ENCODE results near the gene SCRN1. TPM values are rescaled to one million over a fixed set of nuclear protein-coding genes. Genes with fewer than 3 reads are reported as not detected.

SCRN1 gene
- total RNA-seq, 1 donor: 45.6 TPM

GRCh38 chr7:29971566-29972314, 17.9 kb downstream of the SCRN1 start:
- no peak overlapping the region for H3K4me2 ChIP-seq (ENCODE audit: insufficient read depth, low read length)
- no peak overlapping the region for H3K4me3 ChIP-seq (ENCODE audit: insufficient read depth, low read length)
- H4K20me1 ChIP-seq (ENCODE audit: insufficient read depth, low read length): peaks cover 47% of the 10 kb centered on the region
- no peak for TF ChIP-seq CTCF (IDR thresholded peaks at IDR 0.05; ENCODE audit: extremely low read depth, low read depth, low read length)
- peaks cover 90% of the 10 kb centered on the region for H3K79me2 ChIP-seq (ENCODE audit: insufficient read depth, low read length)
- no peak for DNase-seq (ENCODE audit: insufficient read length, low spot score, missing footprints)
- H3K27ac ChIP-seq (ENCODE audit: low read depth, low read length): no peak overlapping the region
- H3K4me1 ChIP-seq (ENCODE audit: insufficient read depth, low read length): peaks cover 9% of the 10 kb centered on the region
- no peak overlapping the region for H2AFZ ChIP-seq (ENCODE audit: low read length)
- H3K9me3 ChIP-seq (ENCODE audit: low read depth, low read length): no peaks in the 10 kb centered on the region
- H3K36me3 ChIP-seq (ENCODE audit: insufficient read depth, low read length): peaks cover 3% of the 10 kb centered on the region
- H3K27me3 ChIP-seq (ENCODE audit: insufficient read depth, low read length): no peaks in the 10 kb centered on the region

- H2AFZ ChIP-seq (ENCODE audit: low read length): no peak overlapping the region
- TF ChIP-seq CTCF (IDR thresholded peaks at IDR 0.05; ENCODE audit: extremely low read depth, low read depth, low read length): no peak
- no peak overlapping the region for H3K27ac ChIP-seq (ENCODE audit: low read depth, low read length)
- no peak overlapping the region for H3K4me3 ChIP-seq (ENCODE audit: insufficient read depth, low read length)
- peaks cover 9% of the 10 kb centered on the region for H3K4me1 ChIP-seq (ENCODE audit: insufficient read depth, low read length)
- no peaks in the 10 kb centered on the region for H3K27me3 ChIP-seq (ENCODE audit: insufficient read depth, low read length)
- H3K9me3 ChIP-seq (ENCODE audit: low read depth, low read length): no peaks in the 10 kb centered on the region
- H4K20me1 ChIP-seq (ENCODE audit: insufficient read depth, low read length): peaks cover 41% of the 10 kb centered on the region
- H3K79me2 ChIP-seq (ENCODE audit: insufficient read depth, low read length): peaks cover 87% of the 10 kb centered on the region
- no peak overlapping the region for H3K4me2 ChIP-seq (ENCODE audit: insufficient read depth, low read length)
- no peak for DNase-seq (ENCODE audit: insufficient read length, low spot score, missing footprints)
- H3K36me3 ChIP-seq (ENCODE audit: insufficient read depth, low read length): peaks cover 12% of the 10 kb centered on the region
Measured at GRCh38 chr7:29970158-29970557, 19.4 kb downstream of the SCRN1 start.

- Histone ChIP-seq H3K79me2 (ENCODE audit: insufficient read depth, low read length) (peaks cover 84% of the 10 kb centered on the region), H3K9me3 (ENCODE audit: low read depth, low read length) (no peaks in the 10 kb centered on the region), H3K27ac (ENCODE audit: low read depth, low read length) (no peak overlapping the region), H4K20me1 (ENCODE audit: insufficient read depth, low read length) (peaks cover 41% of the 10 kb centered on the region), H3K27me3 (ENCODE audit: insufficient read depth, low read length) (no peaks in the 10 kb centered on the region), H3K4me1 (ENCODE audit: insufficient read depth, low read length) (peaks cover 9% of the 10 kb centered on the region), H3K4me3 (ENCODE audit: insufficient read depth, low read length) (no peak overlapping the region), H3K4me2 (ENCODE audit: insufficient read depth, low read length) (no peak overlapping the region), H2AFZ (ENCODE audit: low read length) (no peak overlapping the region), H3K36me3 (ENCODE audit: insufficient read depth, low read length) (peaks cover 12% of the 10 kb centered on the region)
- DNase-seq (ENCODE audit: insufficient read length, low spot score, missing footprints): no peak
- no peak for TF ChIP-seq CTCF (IDR thresholded peaks at IDR 0.05; ENCODE audit: extremely low read depth, low read depth, low read length)
Measured at GRCh38 chr7:29969738-29970137, 19.9 kb downstream of the SCRN1 start.

DNA sequence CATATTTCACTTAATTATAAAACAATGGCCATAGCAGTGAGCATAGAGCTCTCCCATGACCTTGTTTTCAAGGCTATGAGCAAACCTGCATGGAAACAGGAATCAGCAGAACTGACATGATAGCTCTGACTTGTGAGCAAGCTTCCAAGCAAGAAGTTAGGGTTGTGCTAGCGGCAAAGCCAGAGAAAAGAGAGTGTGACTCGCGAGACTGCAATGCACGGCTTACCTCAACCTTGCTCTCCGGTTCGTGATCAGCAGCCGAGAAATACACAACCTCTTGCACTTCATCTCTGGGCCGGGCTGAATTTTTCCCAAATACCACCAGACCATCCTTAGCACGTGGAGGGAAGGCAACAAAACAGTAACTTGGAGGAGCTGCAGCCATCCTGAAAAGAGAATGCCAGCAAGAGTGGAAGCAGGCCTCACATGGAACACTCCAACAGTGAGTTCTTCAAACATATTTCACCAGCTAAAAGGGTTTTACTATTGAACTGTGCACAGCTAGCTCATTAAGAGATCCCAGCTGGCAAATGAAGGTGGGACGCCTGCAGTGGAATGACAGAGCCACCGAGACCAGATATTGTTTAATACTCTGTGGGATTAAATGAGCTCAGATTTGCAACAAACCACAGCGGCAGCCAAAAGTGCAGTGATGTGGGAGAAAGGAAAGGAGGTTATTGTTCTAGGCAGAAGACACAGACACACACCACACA, 20.8 kb downstream of the SCRN1 start:
- no peak for TF ChIP-seq CTCF (IDR thresholded peaks at IDR 0.05; ENCODE audit: extremely low read depth, low read depth, low read length)
- Histone ChIP-seq H2AFZ (ENCODE audit: low read length) (no peak overlapping the region), H3K4me1 (ENCODE audit: insufficient read depth, low read length) (peaks cover 9% of the 10 kb centered on the region), H3K4me3 (ENCODE audit: insufficient read depth, low read length) (no peak overlapping the region), H4K20me1 (ENCODE audit: insufficient read depth, low read length) (peaks cover 39% of the 10 kb centered on the region), H3K36me3 (ENCODE audit: insufficient read depth, low read length) (peaks cover 12% of the 10 kb centered on the region), H3K79me2 (ENCODE audit: insufficient read depth, low read length) (peaks cover 77% of the 10 kb centered on the region), H3K9me3 (ENCODE audit: low read depth, low read length) (no peaks in the 10 kb centered on the region), H3K27ac (ENCODE audit: low read depth, low read length) (peak overlapping the region; percentile 36), H3K4me2 (ENCODE audit: insufficient read depth, low read length) (peak overlapping the region; percentile 54), H3K27me3 (ENCODE audit: insufficient read depth, low read length) (no peaks in the 10 kb centered on the region)
- peak; percentile 89 for DNase-seq (ENCODE audit: insufficient read length, low spot score, missing footprints)
